Astrocyte (in vitro differentiated cells and primary cell): ENCODE measurements around the gene SLC5A1. TPM values are rescaled to one million over a fixed set of nuclear protein-coding genes. Genes with fewer than 3 reads are reported as not detected.

Experiments used
- DNase-seq: peaks from one replicate; pipeline ENCODE4 v3.0.0-alpha.2; 2010; ENCODE audit warnings: low read depth
- FAIRE-seq: peaks from 2 replicates; lab custom pipeline; 2011; peaks lifted over from hg19 to GRCh38; lab: Jason Lieb, UNC
- H2AFZ ChIP-seq: 2 replicates; pipeline ENCODE4 v1.6.0; 2012; ENCODE audit warnings: low read depth, low read length, inconsistent platforms
- H3K27ac ChIP-seq: 2 replicates; pipeline ENCODE4 v1.5.1; 2011; ENCODE audit warnings: low read depth, low read length, inconsistent platforms
- H3K27me3 ChIP-seq: 2 replicates; pipeline ENCODE4 v1.6.0; 2011; ENCODE audit warnings: low read length, inconsistent platforms; ENCODE audit not compliant: insufficient read depth
- H3K36me3 ChIP-seq: 2 replicates; pipeline ENCODE4 v1.5.1; 2011; ENCODE audit warnings: low read length, inconsistent platforms; ENCODE audit not compliant: insufficient read depth
- H3K4me1 ChIP-seq: 2 replicates; pipeline ENCODE4 v1.5.1; 2011; ENCODE audit warnings: low read length, inconsistent platforms; ENCODE audit not compliant: insufficient read depth
- H3K4me2 ChIP-seq: 2 replicates; pipeline ENCODE4 v1.6.0; 2012; ENCODE audit warnings: low read length, inconsistent platforms
- H3K4me3 ChIP-seq: 2 replicates; pipeline ENCODE4 v1.5.1; 2011; ENCODE audit warnings: low read depth, mild to moderate bottlenecking, low read length, inconsistent platforms; ENCODE audit not compliant: insufficient read depth
- H3K79me2 ChIP-seq: 2 replicates; pipeline ENCODE4 v1.6.0; 2012; ENCODE audit warnings: mild to moderate bottlenecking, low read length, inconsistent platforms; ENCODE audit not compliant: insufficient read depth
- H3K9ac ChIP-seq: 2 replicates; pipeline ENCODE4 v1.6.0; 2012; ENCODE audit warnings: mild to moderate bottlenecking, low read length, inconsistent platforms
- H3K9me3 ChIP-seq: 2 replicates; pipeline ENCODE4 v1.5.1; 2012; ENCODE audit warnings: low read depth, mild to moderate bottlenecking, low read length, inconsistent platforms; ENCODE audit not compliant: insufficient read depth
- H4K20me1 ChIP-seq: 2 replicates; pipeline ENCODE4 v1.6.0; 2012; ENCODE audit warnings: low read length, inconsistent platforms; ENCODE audit not compliant: insufficient read depth
- H3K27ac Mint-ChIP-seq: one replicate; pipeline ENCODE4 v1.8.0; 2021; ENCODE audit warnings: mild to moderate bottlenecking, mixed read lengths; ENCODE audit not compliant: unreplicated experiment
- H3K27me3 Mint-ChIP-seq: one replicate; pipeline ENCODE4 v1.8.0; 2021; ENCODE audit warnings: low read depth, mixed read lengths; ENCODE audit not compliant: unreplicated experiment
- H3K36me3 Mint-ChIP-seq: one replicate; pipeline ENCODE4 v1.8.0; 2021; ENCODE audit warnings: low read depth, mixed read lengths; ENCODE audit not compliant: unreplicated experiment
- H3K4me1 Mint-ChIP-seq: one replicate; pipeline ENCODE4 v1.8.0; 2021; ENCODE audit warnings: low read depth, mixed read lengths; ENCODE audit not compliant: unreplicated experiment
- H3K4me3 Mint-ChIP-seq: one replicate; pipeline ENCODE4 v1.8.0; 2021; ENCODE audit warnings: mild to moderate bottlenecking, moderate library complexity, mixed read lengths; ENCODE audit not compliant: unreplicated experiment
- H3K9me3 Mint-ChIP-seq: one replicate; pipeline ENCODE4 v1.8.0; 2021; ENCODE audit warnings: mild to moderate bottlenecking, mixed read lengths; ENCODE audit not compliant: unreplicated experiment
- CTCF ChIP-seq: IDR thresholded peaks from 2 replicates; pipeline ENCODE4 v1.5.1; 2011; ENCODE audit warnings: low read depth, mild to moderate bottlenecking, inconsistent platforms, low read length, moderate library complexity; ENCODE audit not compliant: insufficient read depth
- EZH2 ChIP-seq: IDR thresholded peaks from 2 replicates; pipeline ENCODE4 v1.6.1; 2012; ENCODE audit warnings: mild to moderate bottlenecking, low read length, inconsistent platforms; ENCODE audit not compliant: insufficient read depth
- total RNA-seq: library from RNA; stranded (reverse); gene quantifications from 2 replicates; pipeline ENCODE4 v1.2.1, GENCODE V29; 2021

Gene SLC5A1
- total RNA-seq, 1 donor from 2014 or later, result not detected

- H3K27me3 Mint-ChIP-seq, result no peaks in the 10 kb centered on the region
- DNase-seq (no peak), FAIRE-seq (no peak)
- H4K20me1 ChIP-seq, result no peaks in the 10 kb centered on the region
- peaks cover 4% of the 10 kb centered on the region for H3K9me3 ChIP-seq
- H3K4me2 ChIP-seq, result no peak overlapping the region
- no peak overlapping the region for H3K27ac ChIP-seq
- peaks cover 5% of the 10 kb centered on the region for H3K27me3 ChIP-seq
- H2AFZ ChIP-seq, result no peak overlapping the region
- H3K9me3 Mint-ChIP-seq, result peaks cover 36% of the 10 kb centered on the region
- no peak overlapping the region for H3K27ac Mint-ChIP-seq
- H3K36me3 Mint-ChIP-seq, result peaks cover 2% of the 10 kb centered on the region
- no peak overlapping the region for H3K4me3 Mint-ChIP-seq
- no peaks in the 10 kb centered on the region for H3K79me2 ChIP-seq
- H3K4me3 ChIP-seq, result no peak overlapping the region
- no peak for TF ChIP-seq EZH2
- TF ChIP-seq CTCF, result no peak
- peaks cover 4% of the 10 kb centered on the region for H3K4me1 Mint-ChIP-seq
- H3K9ac ChIP-seq, result no peak overlapping the region
- H3K36me3 ChIP-seq, result no peaks in the 10 kb centered on the region
- peaks cover under 1% of the 10 kb centered on the region for H3K4me1 ChIP-seq
These were observed 29.9 kb upstream of the SLC5A1 start for GRCh38 chr22:32013200-32013599.

GRCh38 chr22:32016081-32016480, 27.0 kb upstream of the SLC5A1 start:
- H3K27ac Mint-ChIP-seq, result no peak overlapping the region
- no peaks in the 10 kb centered on the region for H3K27me3 Mint-ChIP-seq

More at GRCh38 chr22:32016081-32016480, 27.0 kb upstream of the SLC5A1 start:
- FAIRE-seq (no peak), DNase-seq (no peak)
- Histone ChIP-seq H3K9me3 (peaks cover 4% of the 10 kb centered on the region), H3K27ac (no peak overlapping the region), H3K4me3 (no peak overlapping the region), H3K4me2 (no peak overlapping the region), H3K27me3 (peaks cover 3% of the 10 kb centered on the region), H3K36me3 (no peaks in the 10 kb centered on the region), H3K79me2 (no peaks in the 10 kb centered on the region), H4K20me1 (no peaks in the 10 kb centered on the region), H2AFZ (no peak overlapping the region), H3K4me1 (peaks cover 4% of the 10 kb centered on the region), H3K9ac (no peak overlapping the region)
- Mint-ChIP-seq H3K36me3 (no peaks in the 10 kb centered on the region), H3K4me3 (no peak overlapping the region), H3K4me1 (peaks cover 15% of the 10 kb centered on the region), H3K9me3 (peaks cover 22% of the 10 kb centered on the region)
- TF ChIP-seq CTCF, result no peak
- TF ChIP-seq EZH2, result no peak
